Measurements from ENCODE around the gene C1GALT1.

C1GALT1 gene

DNA sequence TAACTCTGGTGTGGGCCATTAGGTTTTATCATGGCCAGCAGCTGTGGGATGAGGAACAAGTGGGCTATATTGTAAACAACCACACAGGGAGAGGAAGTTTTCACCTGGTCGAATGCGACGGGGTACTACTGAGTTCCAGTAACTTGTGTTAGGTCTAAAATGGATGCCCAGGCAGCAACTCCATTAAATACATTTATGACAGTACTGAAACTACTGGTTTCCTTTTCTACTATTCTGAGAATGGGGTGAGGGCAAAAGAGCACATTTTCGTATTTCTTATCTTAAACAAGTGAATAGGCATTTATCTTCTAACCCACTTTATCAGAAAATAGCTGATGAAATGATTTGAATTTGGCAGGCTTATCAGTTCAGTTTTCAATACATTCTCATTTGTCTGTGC, 109.7 kb downstream of the C1GALT1 start:
- no peak for DNase-seq (ENCODE audit: low read depth)
- no peak overlapping the region for H3K4me3 ChIP-seq (ENCODE audit: control insufficient read depth, low read depth, low read length)
- no peak for TF ChIP-seq CTCF (IDR thresholded peaks at IDR 0.05; ENCODE audit: control insufficient read depth, insufficient read depth, low read depth, low read length, missing control alignments)

DNA sequence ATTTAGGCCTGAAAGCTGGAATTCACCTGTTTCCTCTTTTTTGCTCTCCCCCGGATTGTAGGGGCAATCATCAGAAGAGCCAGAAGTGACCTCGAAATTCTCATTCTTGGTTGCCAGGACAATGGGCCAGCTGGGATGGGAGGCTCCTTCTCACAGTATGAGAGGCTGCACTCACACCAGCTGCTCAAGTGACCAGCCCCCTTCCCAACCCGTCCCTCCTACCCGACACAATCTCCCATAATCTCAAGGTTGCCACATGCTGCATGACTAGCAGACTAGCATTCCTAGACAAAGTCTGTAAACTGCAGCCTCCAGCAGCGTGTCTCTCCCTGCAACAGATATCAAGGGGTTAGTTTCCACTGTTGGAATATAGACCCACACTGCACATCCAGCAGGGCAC, 110.3 kb downstream of the C1GALT1 start:
- DNase-seq (ENCODE audit: low read depth): no peak
- H3K4me3 ChIP-seq (ENCODE audit: control insufficient read depth, low read depth, low read length): no peak overlapping the region
- no peak for TF ChIP-seq CTCF (IDR thresholded peaks at IDR 0.05; ENCODE audit: control insufficient read depth, insufficient read depth, low read depth, low read length, missing control alignments)

DNA sequence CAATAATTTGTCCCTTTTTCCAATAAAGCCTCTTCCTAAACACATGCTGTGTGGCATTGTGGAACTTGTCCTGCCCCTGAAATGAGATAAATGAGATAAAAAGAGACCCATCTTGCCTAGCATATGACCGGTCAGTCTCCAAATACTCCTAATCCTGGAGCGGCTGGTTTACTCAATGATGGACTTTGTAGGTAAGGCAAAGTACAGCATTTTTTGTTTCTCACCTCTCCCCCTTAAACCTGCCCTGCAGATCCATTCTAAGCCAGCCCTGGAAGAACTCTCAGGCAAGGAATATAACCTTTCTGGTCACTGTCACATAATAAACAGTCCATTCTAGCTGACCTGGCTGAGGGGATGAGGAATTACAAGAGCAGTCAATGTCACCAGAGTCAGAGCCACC, 110.7 kb downstream of the C1GALT1 start:
- DNase-seq (ENCODE audit: low read depth): no peak
- no peak for TF ChIP-seq CTCF (IDR thresholded peaks at IDR 0.05; ENCODE audit: control insufficient read depth, insufficient read depth, low read depth, low read length, missing control alignments)
- no peak overlapping the region for H3K4me3 ChIP-seq (ENCODE audit: control insufficient read depth, low read depth, low read length)

DNA sequence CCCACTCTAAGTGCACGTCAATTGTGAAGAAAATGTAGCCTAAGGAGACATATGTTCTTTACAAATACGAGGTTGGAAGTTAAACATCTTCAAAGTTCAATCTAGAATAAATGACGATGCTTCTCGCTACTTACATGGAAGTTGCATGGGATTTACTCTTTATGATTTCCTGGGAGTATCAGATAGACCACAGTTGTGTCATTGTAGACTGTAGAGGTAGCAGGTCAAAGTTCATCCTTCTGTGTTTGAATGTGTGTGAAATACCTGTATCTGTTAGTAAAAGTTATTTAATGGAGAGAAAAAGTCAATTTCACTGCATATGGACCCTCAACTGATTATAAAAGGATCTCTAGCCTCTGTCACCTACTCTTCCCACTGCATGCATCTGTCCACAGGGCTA, 112.6 kb downstream of the C1GALT1 start:
- DNase-seq (ENCODE audit: low read depth): no peak
- no peak for TF ChIP-seq CTCF (IDR thresholded peaks at IDR 0.05; ENCODE audit: control insufficient read depth, insufficient read depth, low read depth, low read length, missing control alignments)

More for the DNA sequence above, 112.6 kb downstream of the C1GALT1 start:
- no peak overlapping the region for H3K4me3 ChIP-seq (ENCODE audit: control insufficient read depth, low read depth, low read length)

Measured in AG09309 (cell line).